ENCODE measurements around the gene DOCK6.
"Not testable (repeated sequence)": the region's sequence is repeated elsewhere in the genome, so short reads cannot be mapped to it uniquely, and the experiment has no call there.

The DOCK6 gene

DNA sequence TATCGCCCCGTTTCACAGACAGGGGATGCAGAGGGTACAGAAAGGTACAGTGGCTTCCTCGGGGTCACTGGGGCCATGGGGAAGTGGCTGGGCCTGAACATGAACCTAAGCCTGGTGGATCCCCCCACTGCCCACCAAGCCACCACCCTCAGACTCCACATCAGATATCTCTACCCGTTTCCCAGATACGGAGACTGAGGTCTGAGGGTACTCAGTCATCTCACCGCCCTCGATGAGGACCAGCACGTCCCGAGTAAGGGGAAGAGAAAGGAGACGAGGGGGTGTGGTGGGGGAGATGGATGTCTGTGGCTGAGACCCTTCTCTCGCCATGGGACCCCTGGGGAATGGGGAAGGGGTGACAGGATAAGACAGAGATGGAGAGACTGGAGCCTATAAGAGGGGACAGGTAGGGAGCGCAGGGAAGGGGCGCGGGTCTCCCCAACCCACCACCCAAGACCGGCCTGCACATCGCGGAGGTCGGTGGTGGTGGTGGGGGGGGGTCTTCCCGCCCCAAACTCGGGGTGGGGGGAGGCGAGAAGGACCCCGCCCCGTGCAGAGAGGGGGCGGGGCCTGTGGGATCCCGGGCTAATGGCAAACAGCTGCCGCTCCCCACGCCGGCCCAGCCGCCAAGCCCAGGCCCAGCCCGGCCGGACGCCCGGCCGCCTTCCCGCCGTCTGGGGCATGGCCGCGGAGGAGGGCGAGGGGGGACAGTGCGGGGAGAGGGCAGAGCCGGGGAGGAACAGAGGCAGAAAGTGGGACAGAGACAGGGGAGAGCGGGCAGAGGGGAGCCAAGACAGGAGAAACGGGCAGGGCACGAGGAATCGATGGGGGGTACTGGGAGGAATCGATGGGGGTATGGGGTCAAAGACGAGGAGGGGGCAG, 65.7 kb downstream of the DOCK6 start:
- DNase-seq (ENCODE audit: low spot score): peak; percentile 17

DNA sequence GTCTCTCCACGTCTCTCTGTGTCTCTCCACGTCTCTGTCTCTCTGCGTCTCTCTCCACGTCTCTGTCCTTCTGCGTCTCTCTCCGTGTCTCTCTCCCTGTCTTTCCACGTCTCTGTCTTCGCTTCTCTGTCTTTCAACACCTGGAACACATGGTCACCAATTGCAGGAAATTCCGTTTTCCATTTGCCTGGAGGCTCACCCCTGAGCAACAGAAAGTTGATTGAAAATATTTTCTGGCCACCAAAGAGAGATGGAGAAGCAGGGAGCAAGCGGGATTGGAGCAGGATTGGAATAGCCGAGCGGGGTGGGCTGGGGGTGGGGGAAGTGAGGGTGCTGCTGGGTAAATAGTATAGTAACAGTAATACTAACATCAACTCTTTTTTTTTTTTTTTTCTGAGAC, 66.6 kb downstream of the DOCK6 start:
- no peak for DNase-seq (ENCODE audit: low spot score)

DNA sequence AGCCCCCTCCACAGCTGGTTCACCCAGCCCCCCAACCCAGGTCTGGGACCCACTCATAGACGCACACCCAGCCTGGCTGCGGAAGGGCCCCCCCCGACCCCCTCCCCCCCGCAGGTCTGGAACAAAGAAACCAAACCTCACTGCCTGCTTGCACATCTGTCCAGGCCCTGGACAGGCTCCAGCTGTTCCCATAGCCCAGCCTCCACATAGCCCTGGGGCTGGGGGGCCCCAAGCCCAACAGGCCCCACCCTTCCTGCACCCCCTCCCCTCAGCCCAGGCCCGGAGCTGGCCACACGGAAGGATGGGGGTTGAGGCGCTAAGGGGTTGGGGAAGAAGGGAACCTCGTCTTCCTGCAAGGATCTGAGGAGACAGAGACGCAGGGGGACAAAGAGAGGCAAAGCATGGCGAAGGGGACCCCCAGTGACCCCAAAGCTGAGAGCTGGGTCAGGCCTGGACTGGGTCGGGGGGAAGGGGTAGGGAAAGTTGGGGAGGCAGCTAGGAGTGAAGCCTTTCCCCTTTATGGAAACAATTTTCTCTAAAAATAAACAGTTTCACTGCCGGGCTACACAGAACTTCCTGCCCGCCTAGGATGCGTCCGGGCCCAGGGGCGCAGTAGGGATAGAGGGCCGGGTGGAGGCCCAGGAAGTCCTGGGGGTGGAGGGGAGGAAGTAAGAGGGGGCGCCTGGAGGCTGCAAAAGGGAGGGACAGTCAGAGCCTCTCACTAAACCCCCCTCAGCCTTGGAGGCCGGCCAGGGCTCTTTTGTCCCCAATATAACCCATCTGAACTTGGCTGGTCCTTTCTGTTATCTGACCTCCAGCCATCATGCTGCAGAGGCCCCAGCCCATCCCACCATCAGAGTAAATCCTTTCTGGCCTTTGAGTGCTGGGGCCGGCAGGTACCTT, 67.4 kb downstream of the DOCK6 start:
- no peak for DNase-seq (ENCODE audit: low spot score)

DNA sequence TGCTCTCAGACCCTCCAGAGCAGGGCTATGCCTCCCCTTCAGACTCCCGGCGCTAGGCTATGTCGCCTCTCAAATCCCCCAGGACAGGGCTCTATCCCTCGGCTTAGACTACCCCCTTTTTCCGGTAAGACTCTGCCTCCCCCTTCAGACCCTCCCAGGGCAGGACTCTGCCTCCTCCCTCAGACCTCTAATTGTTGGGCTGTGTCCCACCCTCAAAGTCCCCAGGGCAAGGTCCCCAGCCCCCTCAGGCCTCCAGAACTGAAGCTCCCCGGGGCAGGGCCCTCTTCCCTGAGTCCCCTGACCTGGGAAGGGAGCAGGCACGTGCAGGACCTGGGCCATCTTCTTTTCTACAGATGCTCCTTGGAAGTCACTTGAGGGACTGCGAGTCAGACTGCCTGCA, 68.2 kb downstream of the DOCK6 start:
- no peak for DNase-seq (ENCODE audit: low spot score)

GRCh38 chr19:11192957-11193939, 69.1 kb downstream of the DOCK6 start:
- no peak for DNase-seq (ENCODE audit: low spot score)

DNA sequence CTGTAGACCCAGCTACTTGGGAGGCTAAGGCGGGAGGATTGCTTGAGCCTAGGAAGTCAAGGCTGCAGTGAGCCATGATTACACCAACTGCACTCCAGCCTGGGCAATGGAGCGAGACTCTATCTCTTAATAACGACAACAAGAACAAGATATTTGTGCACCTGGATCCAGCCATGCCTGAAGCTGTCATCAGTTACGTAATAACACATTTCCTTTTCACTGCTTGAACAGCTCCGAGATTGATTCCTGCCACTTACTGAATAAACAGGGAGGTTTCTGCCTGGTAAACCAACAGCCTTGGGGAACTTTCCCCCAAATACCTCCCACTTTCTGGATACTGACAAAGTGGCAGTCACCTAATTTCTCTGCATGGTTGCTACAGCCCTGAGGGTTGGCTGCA, 70.4 kb downstream of the DOCK6 start:
- DNase-seq (ENCODE audit: low spot score): peak; percentile 74

DNA sequence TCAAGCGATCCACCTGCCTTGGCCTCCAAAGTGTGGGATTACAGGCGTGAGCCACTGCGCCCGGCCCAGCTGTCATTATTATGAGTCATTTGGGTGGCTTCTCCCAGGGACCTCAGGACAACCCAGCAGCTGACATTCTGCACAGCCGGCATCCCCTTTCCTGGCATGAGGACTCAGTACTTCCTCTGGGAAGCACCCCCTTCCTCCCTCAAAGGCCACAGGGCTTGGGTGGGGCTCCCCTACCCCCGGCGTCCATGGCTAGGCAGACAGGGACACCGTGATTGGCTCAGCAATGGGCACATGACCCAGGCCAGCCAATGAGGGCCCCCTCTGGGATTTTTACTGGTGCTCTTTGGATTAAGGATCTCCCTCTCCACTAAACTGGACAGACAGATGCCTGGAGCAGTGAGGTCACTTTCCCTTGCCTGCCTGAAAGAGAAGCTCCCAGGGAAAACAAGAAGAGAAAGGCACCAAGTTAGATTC, 71.0 kb downstream of the DOCK6 start:
- peak; percentile 33 for DNase-seq (ENCODE audit: low spot score)

- no peak for DNase-seq (ENCODE audit: low spot score)
Observed at GRCh38 chr19:11190501-11190900, 71.8 kb downstream of the DOCK6 start.

DNA sequence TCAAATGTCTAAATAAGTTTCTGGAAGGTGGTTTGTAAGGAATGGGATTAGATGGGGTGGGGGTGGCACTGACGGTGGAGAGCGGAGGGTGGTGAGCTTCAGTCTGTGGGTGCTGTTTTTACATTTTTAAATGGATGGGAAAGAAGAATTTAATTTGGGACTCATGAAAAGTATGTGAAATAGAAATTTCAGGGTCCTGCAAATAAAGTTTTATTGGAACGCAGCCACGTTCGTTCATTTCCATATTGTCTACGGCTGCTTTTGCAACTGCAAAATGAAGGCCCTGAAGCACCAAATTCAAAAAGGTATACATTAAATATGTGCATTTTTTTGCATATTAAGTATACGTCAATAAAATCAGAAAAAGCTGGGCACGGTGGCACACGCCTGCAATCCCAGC, 74.9 kb downstream of the DOCK6 start:
- DNase-seq (ENCODE audit: low spot score): no peak

DNA sequence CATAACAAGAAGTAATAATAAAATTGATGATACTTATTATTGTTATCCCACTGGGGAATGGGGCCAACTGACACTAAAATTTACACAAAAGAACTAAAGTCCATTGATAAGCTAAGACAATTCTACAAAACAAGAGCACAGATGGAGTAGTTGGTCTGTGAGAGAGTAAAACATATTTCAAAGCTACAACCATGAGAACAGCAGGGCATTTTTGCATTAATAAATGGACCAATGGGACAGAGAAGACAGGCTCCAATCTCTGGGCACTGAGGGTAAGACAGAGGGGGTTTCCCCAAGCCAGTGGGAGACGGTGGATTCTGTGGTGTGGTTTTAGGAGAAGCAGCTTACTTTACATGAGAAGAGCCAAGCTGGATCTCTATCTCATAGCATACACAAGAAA, 79.3 kb downstream of the DOCK6 start:
- no peak for DNase-seq (ENCODE audit: low spot score)

- no peak for DNase-seq (ENCODE audit: low spot score)
Observed at GRCh38 chr19:11181488-11181887, 80.8 kb downstream of the DOCK6 start.

- DNase-seq (ENCODE audit: low spot score): not testable (repeated sequence)
Observed at GRCh38 chr19:11180975-11181374, 81.3 kb downstream of the DOCK6 start.

DNA sequence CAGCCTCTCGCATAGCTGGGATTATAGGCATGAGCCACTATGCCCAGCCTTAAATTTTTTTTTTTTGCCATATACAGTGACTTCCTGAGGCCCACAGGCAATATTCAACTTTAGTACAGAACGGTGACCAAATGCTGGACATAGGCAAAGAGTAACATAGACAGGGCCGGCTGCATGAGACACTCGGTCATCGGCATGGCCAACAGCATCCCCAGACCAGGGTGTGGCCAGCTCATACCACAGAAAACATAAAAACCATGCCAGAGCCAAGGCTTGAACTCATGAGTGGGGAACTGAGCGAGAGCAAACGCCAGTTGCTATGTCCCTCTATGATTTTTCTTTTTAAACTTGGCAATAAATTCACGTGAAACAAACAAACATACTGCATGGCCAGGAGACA, 82.0 kb downstream of the DOCK6 start:
- DNase-seq (ENCODE audit: low spot score): no peak

GRCh38 chr19:11179716-11180297, 82.5 kb downstream of the DOCK6 start:
- no peak for DNase-seq (ENCODE audit: low spot score)

DNA sequence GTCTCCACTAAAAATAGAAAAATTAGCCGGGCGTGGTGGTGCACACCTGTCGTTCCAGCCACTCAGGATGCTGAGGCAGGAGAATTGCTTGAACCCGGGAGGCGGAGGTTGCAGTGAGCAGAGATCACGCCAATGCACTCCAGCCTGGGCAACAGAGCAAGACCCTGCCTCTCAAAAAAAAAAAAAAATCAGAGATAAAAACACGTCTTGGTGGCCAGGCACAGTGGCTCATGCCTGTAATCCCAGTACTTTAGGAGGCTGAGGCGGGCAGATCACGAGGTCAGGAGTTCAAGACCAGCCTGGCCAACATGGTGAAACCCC, 83.2 kb downstream of the DOCK6 start:
- not testable (repeated sequence) for DNase-seq (ENCODE audit: low spot score)

DNA sequence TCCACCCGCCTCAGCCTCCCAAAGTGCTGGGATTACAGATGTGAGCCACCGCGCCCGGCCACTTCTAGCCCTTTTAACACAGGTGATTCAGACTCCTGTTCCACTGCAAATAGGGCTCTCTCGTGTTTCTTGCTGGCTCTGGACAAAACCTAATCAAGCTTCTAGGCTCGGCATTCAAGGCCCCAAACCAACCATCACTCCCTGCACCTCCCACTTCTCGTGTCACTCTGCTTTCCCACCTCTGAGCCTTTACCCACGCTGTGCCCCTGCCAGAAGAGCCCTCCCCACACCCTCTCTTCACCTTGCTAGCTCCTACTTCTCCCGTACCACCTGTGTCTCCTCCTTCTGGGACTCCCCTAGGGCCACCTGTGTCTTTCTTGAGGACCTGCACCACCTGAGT, 84.7 kb downstream of the DOCK6 start:
- no peak for DNase-seq (ENCODE audit: low spot score)

DNA sequence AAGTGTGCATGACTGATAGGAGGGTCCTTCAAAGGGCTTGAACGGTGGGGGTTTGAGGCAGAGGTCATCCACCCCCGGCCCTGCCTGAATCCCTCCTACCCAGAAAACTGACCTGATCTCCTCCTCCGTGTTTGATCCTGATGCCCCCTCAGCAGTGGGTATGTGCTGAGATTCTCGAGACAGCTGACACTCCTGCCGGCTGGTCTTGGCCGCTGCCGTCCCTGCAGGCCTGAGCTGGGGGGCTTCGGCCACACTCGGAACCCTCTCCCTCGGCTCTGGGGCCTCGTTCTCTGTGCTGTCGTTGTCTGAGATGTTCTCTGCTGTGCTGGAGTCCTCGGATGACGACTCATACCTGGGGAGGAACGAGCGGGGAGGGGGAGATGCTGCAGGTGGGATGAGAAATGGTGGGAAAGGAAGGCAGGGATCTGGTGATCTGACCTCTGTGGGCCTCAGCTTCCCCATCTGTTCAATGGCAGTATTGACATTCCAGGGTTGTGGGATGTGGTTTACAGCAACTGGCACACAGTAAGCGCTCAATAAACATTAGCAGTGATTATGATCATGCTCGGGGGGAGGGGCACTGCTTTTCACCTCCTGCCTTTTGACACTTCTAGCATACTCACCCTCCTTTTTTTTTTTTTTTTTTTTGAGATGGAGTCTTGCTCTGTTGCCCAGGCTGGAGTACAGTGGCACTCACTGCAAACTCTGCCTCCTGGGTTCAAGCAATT, 85.7 kb downstream of the DOCK6 start:
- no peak for DNase-seq (ENCODE audit: low spot score)

GRCh38 chr19:11175920-11176319, 86.4 kb downstream of the DOCK6 start:
- DNase-seq (ENCODE audit: low spot score): no peak

- no peak for DNase-seq (ENCODE audit: low spot score)
Observed at GRCh38 chr19:11174336-11174735, 88.0 kb downstream of the DOCK6 start.

DNA sequence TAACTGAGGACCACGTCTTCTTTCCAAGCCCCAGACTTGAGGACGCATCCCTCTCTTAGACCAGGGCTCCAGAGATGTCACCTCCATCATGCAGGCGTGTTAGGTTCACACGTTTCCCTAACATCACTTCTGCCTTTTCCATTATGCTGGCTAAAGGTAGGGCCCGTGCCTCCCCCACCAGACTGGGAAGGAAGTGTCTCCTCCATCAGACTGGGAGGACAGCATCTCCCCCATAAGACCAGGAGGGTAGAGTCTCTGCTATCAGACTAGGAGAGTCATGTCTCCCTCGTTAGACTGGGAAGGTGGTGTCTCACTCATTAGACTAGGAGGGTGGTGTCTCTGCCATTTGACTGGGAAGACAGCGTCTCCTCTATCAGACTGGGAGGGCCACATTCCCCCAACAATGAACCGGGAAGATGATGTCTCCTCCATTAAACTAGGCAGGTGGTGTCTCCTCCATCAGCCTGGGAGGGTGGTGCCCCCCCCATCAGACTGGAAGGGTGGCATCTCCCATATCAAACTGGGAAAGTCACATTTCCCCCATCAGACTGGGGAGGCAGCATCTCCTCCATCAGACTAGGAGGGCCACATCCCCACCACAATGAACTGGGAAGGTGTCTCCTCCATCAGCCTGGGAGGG, 88.7 kb downstream of the DOCK6 start:
- no peak for DNase-seq (ENCODE audit: low spot score)

Data from kidney tubule cell (primary cell).